ELR (cell line): ENCODE data around the gene KCNIP3.

Experiments
- DNase-seq: peaks from one replicate; pipeline ENCODE4 v3.0.0-alpha.2; 2015; ENCODE audit warnings: low read depth

Gene KCNIP3

DNA sequence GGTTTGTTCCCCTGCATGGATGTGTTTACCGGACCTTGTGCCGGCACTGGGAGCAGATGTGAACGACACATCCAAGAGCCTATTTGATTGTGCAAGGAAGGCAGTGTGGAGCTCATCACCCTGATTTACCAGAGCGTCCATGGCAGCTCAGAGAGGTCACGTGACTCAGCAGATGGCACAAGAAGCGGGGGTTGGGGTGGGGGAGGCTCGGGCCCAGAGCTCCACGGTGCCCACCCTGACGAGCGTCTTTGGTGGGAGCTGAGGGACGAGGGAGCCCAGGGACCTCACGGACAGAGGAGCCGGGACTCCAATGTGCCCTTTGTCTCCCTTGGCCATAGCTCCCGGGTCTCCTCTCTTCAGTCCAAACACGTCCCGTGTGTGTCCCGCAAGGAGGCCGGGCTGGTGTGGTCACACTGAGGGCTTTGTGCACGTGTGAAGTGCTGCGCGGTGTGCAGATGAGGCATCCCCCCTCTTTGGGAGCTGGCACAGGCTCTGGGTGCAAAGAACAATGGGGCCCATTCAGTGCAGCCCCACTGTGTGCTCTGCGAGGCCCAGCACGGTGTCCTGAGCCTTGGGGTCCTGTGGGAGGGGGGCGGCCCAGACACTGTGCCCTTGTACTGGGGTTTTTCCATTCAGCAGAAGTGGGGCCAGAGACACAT, 15.5 kb downstream of the KCNIP3 start:
- no peak for DNase-seq

DNA sequence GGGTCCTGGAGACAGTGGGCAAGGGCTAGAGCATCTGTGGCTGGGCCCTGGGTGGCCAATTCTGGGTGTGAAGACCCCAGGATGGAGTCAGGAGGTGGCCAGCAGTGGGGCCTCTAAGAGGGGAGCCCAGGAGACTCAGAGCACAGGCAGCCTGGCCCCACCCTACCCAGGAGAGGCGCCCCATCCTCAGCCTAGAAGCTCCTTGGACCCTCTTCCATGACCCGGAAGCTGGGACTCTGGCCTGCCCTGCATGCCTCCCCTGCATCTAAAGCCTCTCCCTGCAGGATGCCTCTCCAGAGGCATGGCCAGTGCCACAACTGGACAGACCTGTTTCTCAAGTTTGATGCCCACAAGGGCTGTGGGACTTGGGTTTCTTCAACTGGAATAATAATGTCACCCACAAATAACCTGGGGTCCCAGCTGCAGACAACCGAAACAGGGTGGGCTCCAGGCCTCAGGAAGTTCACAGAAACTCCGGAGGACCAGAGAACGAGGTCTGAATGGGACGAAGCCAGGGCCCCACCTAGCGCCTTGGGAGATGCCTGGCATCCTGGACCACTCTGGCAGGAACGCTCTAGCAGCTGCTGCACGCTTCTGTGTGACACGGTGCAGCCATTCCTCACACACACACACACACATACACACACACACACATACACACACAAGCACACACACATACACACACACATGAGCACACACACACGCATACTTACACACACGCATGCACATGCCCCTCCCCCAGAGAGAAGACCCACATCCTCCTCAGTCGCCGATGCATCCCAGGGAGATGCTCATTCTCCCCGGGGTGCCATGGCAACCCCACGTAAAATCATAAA, 16.4 kb downstream of the KCNIP3 start:
- no peak for DNase-seq

DNA sequence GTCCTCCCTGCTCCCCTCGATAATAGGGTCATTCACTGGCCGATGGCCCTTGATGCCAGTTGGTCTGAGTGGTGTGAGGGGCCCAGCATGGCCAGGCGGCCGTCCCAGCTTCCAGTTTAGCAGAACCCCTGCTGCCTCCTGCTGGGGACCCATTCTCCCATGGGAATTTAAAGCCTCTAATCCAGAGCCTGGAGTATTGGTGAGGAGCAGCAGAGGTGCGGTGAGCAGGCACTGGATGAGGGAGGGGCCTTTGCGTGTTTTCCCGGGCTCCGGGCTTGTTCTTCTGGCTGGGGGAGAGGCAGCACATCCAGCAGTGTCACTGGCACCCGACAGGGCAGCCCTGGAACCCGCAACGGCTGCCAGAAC, 17.4 kb downstream of the KCNIP3 start:
- no peak for DNase-seq

DNA sequence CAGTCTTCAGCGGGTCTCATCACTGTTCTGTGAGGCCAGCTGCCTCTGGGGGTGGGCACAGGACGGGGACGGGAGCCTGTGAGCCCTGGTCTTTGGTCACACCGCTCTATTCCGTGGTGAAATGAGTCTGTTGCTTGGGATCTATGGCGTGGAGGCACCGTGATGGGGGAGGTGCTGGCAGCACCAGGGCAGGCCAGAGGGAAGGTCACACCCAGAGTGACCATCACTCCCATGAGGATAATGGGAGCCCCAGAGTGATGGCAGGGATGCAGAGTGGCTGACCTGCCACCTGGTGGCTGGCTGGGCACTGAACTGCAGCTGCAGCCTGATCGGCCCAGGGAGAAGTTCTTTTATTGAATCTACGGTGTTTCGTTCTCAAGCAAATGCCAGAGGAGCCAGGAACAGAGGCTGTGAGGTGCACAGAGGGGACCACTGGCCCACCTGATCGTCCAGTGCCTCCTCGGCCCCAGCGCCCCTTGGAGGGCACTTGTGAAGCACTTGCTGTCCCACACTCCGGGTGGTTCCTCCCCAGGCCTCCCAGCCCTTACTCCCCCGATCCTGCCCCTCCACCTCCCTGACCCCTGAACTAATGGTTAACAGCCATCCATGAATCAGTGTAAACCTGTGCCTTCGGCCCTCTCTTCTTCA, 17.9 kb downstream of the KCNIP3 start:
- peak; percentile 75 for DNase-seq

DNA sequence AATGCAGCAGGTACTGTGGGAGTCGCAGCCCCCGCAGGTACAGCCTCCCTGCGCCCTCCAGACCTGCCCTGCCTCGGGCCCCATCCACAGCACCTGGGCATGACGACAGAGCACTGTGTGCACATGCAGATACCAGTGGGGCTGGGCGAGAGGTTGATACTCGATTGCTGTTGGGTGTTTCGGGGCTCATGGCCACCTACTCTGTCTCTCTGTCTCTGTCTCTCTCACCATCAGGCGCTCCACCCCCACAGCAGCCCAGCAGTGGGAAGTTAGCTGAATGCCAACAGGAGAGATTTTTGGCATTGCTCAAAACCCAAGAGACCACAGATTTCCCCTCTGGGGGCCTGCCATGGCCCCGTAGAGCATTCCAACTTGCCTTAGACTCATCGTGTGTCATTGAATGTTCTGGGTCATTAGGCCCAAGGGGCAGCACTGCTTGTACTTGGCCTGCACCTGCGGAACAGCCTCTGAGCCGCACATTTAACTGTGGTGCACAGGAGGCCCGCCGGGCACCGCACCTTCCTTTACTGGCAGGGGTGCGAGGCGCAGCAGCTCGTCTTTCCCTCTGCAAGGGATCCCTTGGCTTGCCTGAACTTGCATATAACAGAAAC, 18.8 kb downstream of the KCNIP3 start:
- peak; percentile 96 for DNase-seq

DNA sequence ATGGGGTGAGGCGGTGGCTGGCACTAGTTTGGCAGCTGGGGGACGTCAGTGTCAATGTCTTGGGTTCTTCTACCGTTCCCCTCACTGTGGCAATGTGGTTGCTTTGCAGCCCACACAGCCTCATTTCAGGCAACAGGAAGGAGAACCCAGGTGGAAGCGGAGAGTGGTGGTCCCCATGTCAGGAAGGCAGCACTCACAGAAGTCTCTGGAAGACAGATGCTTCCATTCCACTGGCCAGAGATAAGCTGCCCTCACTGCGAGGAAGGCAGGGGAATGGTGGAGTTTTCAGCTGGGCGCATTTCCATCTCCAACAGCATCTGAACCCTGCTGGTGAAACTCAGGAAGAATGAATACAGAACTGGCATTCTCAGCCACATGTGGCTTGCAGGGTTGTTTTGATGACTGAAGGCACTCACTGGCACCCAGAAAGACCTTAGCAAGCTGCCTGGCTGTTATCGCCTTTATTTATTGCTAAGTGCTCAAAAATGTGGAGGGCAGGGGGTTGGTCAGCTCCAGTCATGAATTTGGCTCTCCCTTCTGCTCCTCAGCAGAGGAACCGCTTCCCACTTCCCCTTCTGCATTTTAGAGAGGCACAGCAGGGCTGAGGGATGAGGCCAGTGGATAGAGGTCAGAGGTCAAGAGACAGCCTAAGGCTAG, 19.4 kb downstream of the KCNIP3 start:
- peak; percentile 85 for DNase-seq

DNA sequence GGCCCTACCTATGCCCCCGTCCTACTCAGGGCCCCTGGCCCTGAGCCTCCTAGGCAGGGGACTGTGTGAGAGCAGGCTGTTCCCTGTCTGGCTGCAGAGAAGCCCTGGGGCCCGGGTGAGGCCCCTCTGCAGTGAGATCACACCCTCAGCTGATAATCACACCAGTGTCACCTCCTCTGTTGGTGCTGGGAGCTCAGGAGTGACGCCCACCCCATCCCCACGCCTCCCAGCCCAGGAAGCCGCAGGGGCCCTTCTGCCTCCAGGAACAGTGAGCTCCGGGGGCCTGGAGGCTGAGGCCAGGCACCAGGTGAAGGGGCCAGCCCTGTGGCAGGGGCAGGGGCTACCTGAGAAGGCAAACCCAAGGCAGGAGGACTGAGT, 20.0 kb downstream of the KCNIP3 start:
- no peak for DNase-seq

DNA sequence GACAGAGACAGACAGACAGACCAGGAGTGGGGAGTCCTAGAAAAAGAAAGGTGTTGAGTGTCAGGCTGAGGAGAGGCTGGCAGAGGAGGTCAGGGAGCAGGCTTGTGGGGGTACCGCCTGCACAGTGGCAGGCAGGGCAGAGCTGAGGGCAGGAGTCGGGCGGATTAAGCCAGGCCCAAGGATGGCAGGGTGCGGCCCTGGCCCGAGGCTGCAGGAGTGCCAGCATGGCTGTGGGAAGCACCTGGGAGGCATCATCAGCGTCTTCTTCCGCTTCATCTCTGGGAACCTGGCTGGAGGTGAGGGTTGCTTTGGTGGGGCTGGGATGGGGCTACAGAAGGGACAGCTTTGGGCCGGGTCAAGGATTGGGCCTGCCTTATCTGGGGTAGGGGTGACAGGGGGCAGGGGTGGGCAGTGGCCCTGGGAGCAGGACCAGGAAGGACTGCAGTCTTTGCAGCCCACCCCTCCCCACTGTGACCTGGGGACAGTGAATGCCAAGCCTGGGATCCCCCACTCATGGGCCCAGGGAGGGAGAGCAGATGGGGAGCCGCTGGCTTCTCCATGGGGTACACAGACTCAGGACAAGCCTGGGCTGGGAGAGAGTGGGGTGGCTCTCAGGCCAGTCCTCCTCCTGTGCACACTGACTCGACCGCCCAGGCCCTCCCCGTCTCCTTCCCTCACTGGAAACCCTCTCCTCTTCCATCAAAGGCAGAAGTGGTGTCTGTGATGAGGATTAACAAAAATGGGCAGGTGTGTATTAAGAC, 20.7 kb downstream of the KCNIP3 start:
- no peak for DNase-seq

DNA sequence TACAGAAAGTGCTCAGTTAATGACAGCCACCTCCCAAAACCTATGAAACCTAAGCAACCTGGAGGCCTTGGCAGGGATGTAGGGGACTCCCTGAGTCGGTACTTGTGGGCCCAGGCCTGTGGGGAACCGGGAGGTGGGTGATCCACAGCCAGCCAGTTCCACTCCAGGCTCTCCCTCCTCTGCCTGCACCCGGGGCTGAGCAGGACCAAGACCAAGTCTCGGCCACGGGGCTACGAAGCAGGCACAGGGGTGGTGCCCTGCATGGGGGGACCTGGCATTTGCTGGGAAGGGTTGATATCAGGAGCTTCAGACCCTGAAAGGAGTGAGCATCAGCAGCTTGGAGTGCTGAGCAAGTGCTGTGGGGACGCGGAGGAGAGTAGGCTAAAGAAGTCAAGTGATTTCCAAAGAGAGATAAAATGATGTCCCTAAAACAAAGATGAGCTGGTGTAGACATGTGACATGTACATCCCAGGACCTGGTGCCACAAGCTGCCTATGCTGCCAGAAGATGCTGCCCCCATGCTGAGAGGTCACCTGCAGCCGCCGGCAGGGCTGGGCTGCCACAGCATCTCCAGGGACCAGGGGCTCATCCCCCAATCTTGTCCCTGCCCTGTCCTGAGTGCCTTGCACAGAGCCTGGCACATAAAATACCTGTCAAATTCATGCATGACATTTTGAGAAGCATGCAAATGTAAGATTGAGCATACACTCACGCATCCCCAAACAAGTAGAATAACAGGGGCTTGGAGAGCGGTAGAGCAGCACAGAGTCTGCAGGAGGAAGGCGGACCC, 21.5 kb downstream of the KCNIP3 start:
- DNase-seq, result no peak

DNA sequence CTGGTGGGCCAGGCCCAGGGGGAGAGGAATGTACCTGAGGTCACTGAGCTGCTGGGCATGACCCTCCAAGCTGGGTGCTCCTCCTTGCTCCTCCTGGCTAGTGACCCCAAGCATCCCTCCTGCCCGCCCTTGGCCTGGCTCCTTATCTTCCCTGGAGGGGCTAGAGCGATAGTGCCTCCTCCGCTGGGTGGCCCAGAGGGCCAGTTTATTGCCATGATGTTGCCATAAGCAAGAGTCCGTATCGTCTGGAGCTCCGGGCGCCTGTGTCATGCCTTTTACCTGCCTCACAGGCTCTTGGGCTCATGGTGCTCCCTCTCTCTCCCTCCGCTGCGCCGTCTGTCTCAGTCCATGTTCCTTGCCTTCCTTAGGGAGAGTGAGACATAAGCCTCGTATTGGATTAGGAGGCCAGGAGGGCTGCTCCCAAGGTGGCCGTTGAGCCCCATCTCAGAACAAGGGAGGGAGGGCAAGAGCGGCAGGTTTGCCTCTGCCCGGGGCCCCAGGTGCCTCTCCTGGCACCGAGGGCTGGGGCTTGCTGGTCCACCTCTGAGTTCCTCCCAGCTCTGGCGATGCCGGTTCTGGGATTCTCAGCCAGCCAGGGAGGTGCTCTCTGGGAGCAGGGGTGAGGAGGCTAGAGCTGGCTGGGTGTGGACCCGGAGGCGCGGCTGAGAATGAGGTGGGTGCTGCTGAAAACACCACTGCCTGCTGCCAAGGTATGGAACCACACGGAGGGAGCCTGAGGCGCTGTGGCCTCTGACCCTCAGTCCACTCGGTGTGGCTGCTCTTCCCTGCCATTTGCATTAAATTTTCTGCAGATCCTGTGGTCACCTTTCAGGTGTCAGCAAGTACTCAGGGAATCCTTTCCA, 22.6 kb downstream of the KCNIP3 start:
- no peak for DNase-seq

DNA sequence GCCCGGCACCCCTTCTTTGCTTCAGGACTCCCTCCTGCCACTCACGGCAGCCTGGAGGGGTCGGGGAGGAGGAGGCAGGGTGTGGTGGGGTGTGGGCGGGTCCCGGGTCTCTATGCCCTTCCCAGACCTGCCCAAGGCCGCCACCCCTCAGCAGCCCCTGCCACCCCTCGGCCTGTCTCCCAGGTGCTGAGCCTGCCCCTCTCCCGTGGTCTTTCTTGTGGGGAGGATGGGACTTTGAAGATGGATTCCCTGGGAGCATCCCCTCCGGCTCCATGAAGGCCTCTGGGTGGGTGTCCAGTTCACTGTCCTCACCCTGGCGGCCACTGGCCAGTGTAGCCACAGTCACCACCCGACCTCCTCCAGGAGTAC, 23.2 kb downstream of the KCNIP3 start:
- DNase-seq, result no peak

DNA sequence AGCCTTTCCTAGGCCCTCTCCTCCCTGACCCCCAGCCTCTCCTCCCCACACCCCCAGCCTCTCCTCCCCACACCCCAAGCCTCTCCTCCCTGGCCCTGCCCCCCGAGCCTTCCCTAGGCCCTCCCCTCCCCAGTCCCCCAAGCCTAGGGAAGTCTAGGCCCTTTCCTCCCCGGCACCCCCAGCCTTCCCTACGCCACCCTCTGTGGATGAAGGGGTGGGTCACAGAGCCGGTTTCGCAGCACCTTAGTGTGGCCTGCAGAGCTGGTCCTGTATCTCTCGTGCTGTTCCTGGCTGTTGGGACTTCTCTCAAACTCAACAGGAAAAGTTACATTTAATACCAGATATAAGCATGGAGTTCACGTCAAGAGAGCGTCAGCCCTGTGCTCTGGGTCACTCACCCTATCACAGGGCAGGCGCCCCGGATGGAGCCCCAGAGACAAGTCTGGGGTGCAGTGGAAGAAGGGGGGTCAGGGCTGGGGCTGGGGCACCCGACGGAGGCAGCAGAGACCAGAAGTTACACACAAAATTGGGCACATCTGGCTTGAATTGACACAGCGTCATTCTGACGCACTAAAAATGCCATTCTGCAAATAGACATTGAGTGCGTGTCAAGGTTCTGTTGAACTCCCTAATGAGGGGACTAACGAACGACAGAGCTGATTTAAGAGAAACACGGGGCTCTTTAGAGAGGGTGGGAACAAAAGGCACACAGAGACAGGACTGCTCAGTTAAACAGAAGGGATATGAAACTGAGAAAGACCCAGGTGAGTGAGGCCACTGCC, 24.0 kb downstream of the KCNIP3 start:
- DNase-seq, result no peak

DNA sequence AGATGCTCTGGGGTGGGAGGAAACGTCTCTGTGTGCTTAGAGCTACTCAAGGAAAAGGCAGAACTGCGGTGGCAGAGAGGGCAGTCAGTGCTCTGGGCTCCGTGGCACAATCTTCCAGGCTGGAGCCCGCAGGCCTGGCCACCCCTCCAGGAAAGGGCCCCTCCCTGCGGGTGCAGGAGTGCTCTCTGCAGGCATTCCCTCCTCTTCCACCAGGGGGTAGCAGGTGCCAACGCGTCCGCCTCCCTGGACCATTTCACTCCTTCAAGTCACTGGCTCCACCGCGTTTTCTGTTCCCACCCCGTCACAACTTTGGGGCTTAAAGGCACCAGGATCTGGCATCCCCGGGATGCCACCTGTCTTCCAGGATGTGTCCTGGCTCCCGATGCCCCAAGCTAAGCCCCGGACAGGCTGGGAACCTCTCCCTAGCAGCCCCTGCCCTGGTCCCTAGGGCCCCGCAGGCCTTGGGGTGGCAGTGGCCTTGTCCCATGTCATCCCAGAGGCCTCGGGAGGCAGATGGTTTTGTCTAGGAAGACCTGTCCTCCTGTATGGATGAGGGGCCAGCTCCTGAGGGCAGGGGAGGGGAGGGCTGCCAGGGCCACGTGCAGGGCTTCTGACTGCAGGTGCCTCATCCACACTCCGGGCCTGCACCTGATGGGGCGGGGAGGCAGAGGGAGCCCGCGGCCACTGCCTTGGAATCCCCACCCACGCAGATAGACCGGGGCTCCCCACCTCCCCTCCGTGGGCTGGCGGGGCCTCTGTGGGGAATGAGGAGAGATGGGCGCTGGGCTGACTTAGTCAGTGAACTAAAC, 26.4 kb downstream of the KCNIP3 start:
- peak; percentile 54 for DNase-seq

DNA sequence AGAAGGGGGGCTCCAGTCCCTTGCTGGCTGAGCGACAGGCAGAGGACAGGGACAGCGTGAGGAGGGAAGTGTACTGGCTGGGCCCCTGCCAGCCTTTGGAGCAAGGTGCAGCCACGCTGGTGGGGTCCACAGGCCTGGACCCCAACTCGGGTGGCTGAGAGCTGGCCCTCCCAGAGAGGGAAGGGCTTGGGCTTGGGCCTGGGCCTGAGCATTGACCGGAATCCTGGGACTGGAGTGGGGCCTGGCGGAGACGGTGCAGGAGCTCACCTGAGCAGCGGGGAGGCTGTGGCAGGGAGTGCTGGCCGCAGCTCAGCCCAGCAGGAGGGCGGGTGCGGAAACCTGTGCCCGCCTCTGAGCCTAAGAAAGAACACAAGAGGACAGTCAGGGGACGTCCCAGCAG, 27.9 kb downstream of the KCNIP3 start:
- no peak for DNase-seq

DNA sequence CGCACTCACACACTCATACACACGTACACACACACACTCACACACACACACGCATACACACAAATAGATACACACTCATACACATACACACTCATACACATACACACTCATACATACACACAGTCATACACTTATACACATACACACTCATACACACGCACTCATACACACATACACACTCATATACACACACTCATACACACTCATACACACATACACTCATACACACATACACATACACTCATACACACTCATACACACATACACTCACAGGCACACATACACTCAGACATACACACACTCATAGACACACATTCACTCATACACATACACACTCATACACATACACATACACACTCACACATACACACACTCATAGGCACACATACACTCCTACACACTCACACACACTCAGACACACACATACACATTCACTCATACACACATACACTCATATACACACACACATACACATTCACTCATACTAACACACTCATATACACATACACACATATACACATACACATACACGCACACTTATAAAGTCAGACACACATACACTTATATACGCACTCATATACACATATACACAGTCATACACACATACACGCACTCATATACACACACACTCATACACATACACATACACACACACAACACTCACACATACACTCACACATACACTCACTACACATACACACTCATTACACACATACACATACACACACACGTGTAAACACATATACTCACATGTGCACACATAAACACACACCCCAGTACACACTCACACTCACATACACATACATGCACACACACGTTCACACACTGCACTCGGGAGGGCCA, 28.7 kb downstream of the KCNIP3 start:
- no peak for DNase-seq

DNA sequence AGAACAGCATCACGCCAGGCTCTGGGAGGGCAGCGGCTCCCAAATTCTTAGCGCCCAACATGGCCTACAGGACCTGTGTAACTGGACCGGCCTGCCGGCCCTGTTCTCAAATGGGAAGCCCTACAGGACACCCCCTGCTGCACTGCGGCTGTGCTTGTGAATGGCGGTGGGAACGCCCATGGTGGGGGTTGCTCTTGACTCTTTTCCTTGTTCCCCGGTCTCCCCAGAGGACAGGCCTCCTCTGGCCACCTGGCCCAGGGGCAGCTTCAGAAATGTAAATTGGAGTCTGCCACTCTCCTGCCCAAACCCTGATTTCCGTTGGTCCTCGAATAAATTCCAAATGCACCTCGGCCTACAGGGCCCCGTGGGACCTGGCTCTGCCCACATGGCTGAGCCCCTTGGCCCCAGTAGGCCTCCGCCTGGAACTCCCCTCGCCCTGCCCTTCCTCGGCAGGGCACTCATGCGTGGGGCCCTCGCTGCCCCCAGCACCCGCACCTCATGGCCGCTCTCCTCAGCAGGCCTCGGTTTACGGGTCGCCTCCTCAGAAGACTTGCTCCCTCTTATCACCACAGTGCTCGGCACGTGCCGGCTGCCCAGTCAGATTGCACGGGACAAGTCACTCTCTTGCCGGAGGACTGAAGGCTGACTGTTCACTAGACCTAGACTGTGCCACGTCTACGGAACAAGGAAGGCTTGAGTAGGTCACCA, 29.4 kb downstream of the KCNIP3 start:
- no peak for DNase-seq

DNA sequence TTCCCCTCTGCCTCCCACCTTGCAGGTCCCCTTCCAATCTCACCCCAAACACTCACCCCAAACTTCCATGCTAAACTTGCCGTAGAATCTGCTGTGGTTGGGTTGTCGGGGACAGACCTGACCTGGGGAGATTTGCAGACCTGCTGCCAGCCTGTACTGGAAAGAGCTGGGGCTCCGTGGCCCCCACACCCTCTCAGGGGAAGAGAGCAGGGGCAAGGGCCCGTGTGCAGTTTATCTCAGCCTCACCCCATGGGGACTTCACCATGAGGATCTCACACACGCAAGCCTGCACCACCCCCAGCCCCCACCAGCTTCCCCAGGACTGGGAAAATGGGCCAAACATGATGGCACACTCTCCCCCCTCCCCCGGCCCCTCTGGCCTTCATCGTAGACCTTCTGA, 30.7 kb downstream of the KCNIP3 start:
- DNase-seq, result no peak
